ENCODE data around the gene MID1.

DNA sequence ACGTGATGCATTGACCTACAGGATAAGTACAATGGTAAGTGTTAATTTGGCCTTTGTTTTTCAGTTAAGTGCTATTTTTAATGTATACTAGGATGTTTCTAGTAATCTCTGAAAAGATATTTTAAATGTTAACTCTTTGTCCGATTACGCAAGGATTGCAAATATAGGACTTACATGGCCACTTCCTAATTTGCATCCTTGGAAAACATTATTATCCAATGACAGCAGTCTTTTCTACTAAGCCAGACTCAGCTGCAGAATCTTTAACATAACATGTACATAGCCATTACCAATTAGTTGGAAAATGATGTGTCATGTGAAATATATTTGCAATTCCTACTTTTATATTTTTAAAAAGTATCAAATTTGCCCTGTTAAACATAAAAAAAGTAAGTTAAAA is 124.7 kb downstream of the MID1 start:
- TF ChIP-seq, protein P1, sequence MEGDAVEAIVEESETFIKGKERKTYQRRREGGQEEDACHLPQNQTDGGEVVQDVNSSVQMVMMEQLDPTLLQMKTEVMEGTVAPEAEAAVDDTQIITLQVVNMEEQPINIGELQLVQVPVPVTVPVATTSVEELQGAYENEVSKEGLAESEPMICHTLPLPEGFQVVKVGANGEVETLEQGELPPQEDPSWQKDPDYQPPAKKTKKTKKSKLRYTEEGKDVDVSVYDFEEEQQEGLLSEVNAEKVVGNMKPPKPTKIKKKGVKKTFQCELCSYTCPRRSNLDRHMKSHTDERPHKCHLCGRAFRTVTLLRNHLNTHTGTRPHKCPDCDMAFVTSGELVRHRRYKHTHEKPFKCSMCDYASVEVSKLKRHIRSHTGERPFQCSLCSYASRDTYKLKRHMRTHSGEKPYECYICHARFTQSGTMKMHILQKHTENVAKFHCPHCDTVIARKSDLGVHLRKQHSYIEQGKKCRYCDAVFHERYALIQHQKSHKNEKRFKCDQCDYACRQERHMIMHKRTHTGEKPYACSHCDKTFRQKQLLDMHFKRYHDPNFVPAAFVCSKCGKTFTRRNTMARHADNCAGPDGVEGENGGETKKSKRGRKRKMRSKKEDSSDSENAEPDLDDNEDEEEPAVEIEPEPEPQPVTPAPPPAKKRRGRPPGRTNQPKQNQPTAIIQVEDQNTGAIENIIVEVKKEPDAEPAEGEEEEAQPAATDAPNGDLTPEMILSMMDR (IDR thresholded peaks at IDR 0.05; ENCODE audit: insufficient read depth, low read depth, low read length): no peak
- TF ChIP-seq EZH2 (IDR thresholded peaks at IDR 0.05; ENCODE audit: insufficient read depth, low read length): no peak

All from astrocyte (in vitro differentiated cells and primary cell).